Lower lobe of right lung (tissue), 2 donors: ENCODE results near the gene NKX2-2. TPM values are rescaled to one million over a fixed set of nuclear protein-coding genes. Genes with fewer than 3 reads are reported as not detected.

Experiments used
- ATAC-seq, 2 donors: fragments of 200-7000 bp; cut with Tn5 transposase; one replicate each; pipeline ENCODE4 v1.9.1; 2020 to 2022; ENCODE audit warnings: mild to moderate bottlenecking in 2 of 2, moderate library complexity in 2 of 2
- DNase-seq: peaks from one replicate; pipeline ENCODE4 v3.0.0-alpha.2; 2020
- H3K27ac ChIP-seq: fragments of 200-600 bp; one replicate; pipeline ENCODE4 v1.8.0; 2022
- H3K27me3 ChIP-seq: fragments of 200-600 bp; one replicate; pipeline ENCODE4 v1.8.0; 2022; ENCODE audit warnings: low read depth
- H3K36me3 ChIP-seq: fragments of 200-600 bp; one replicate; pipeline ENCODE4 v1.8.0; 2022; ENCODE audit warnings: mild to moderate bottlenecking
- H3K4me1 ChIP-seq: fragments of 200-600 bp; one replicate; pipeline ENCODE4 v1.8.0; 2022
- H3K4me3 ChIP-seq: fragments of 200-600 bp; one replicate; pipeline ENCODE4 v1.8.0; 2022; ENCODE audit warnings: mild to moderate bottlenecking
- H3K9me3 ChIP-seq: fragments of 200-600 bp; one replicate; pipeline ENCODE4 v1.8.0; 2022
- intact Hi-C: fragments of 100-400 bp; cut with DNase I; formaldehyde crosslinking; loops from one replicate; pipeline ENCODE4 v1.11.0; 2022
- total RNA-seq: library from RNA; stranded (reverse); fragmentation: NEBNext Ultra II Directional; extraction: Animal tissue kit (Norgen Biotek cat#: 25700); gene quantifications from one replicate; pipeline ENCODE4 v1.2.1, GENCODE V29; 2021
- TF ChIP-seq, protein P1 (sequence below): fragments of 200-600 bp; IDR thresholded peaks from one replicate; pipeline ENCODE4 v1.8.0; 2022; ENCODE audit warnings: antibody characterized with exemption, mild to moderate bottlenecking
- donor health status: DM: no; HTN: yes; CAD: no; lungs with severe emphysema.

NKX2-2 gene
- total RNA-seq, 1 donor from 2014 or later, result not detected

- ATAC-seq, result no peak
These were observed 13.3 kb downstream of the NKX2-2 start for GRCh38 chr20:21500599-21500998.

GRCh38 chr20:21499641-21500040, 14.2 kb downstream of the NKX2-2 start:
- DNase-seq, result no peak
- no peaks in the 10 kb centered on the region for H3K4me1 ChIP-seq
- H3K4me3 ChIP-seq, result no peak overlapping the region
- intact Hi-C loops, result no loop called here
- H3K27me3 ChIP-seq, result peaks cover 54% of the 10 kb centered on the region
- H3K9me3 ChIP-seq, result no peaks in the 10 kb centered on the region
- no peak for ATAC-seq
- no peak overlapping the region for H3K27ac ChIP-seq
- TF ChIP-seq, protein P1, sequence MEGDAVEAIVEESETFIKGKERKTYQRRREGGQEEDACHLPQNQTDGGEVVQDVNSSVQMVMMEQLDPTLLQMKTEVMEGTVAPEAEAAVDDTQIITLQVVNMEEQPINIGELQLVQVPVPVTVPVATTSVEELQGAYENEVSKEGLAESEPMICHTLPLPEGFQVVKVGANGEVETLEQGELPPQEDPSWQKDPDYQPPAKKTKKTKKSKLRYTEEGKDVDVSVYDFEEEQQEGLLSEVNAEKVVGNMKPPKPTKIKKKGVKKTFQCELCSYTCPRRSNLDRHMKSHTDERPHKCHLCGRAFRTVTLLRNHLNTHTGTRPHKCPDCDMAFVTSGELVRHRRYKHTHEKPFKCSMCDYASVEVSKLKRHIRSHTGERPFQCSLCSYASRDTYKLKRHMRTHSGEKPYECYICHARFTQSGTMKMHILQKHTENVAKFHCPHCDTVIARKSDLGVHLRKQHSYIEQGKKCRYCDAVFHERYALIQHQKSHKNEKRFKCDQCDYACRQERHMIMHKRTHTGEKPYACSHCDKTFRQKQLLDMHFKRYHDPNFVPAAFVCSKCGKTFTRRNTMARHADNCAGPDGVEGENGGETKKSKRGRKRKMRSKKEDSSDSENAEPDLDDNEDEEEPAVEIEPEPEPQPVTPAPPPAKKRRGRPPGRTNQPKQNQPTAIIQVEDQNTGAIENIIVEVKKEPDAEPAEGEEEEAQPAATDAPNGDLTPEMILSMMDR, result no peak
- H3K36me3 ChIP-seq, result no peaks in the 10 kb centered on the region

More at GRCh38 chr20:21500599-21500998, 13.3 kb downstream of the NKX2-2 start:
- H3K27me3 ChIP-seq, result peaks cover 63% of the 10 kb centered on the region
- intact Hi-C loops, result no loop called here
- no peak overlapping the region for H3K4me3 ChIP-seq
- peaks cover 7% of the 10 kb centered on the region for H3K4me1 ChIP-seq
- no peaks in the 10 kb centered on the region for H3K9me3 ChIP-seq
- DNase-seq, result no peak
- H3K36me3 ChIP-seq, result no peaks in the 10 kb centered on the region
- no peak overlapping the region for H3K27ac ChIP-seq
- TF ChIP-seq, protein P1, result no peak

DNA sequence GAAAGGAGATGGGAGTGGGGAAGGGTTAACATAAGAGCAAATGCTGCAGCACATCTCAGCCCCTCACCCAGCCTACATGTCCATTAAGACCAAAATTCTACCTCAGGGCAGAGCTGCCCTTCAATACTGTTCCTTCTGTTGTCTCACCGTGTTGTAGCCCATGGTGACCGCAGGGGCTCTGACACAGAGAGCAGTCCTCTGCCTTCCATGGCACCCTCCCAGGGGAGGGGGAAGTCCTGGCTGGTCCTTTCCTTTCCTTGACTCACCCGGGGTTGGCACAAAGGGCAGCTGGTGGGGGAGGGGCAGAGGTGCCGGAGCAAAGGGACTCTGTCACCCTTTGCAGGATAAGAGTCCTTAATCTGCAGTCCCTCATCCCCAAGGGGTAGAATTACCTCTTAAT, 15.2 kb downstream of the NKX2-2 start:
- no peak for DNase-seq
- peaks cover 43% of the 10 kb centered on the region for H3K27me3 ChIP-seq
- no peaks in the 10 kb centered on the region for H3K4me1 ChIP-seq
- no peaks in the 10 kb centered on the region for H3K9me3 ChIP-seq
- ATAC-seq, result no peak
- TF ChIP-seq, protein P1, result no peak
- no peak overlapping the region for H3K4me3 ChIP-seq
- no peak overlapping the region for H3K27ac ChIP-seq
- intact Hi-C loops, result no loop called here
- H3K36me3 ChIP-seq, result no peaks in the 10 kb centered on the region

GRCh38 chr20:21498195-21498594, 15.7 kb downstream of the NKX2-2 start:
- H3K4me3 ChIP-seq, result no peak overlapping the region
- no peak overlapping the region for H3K27ac ChIP-seq
- intact Hi-C loops, result no loop called here
- no peaks in the 10 kb centered on the region for H3K36me3 ChIP-seq
- ATAC-seq (no peak), DNase-seq (no peak)
- H3K9me3 ChIP-seq, result no peaks in the 10 kb centered on the region
- TF ChIP-seq, protein P1, result no peak
- no peaks in the 10 kb centered on the region for H3K4me1 ChIP-seq
- H3K27me3 ChIP-seq, result peaks cover 39% of the 10 kb centered on the region

- no peak overlapping the region for H3K4me3 ChIP-seq
- intact Hi-C loops, result no loop called here
- H3K27me3 ChIP-seq, result peaks cover 37% of the 10 kb centered on the region
- no peaks in the 10 kb centered on the region for H3K36me3 ChIP-seq
- TF ChIP-seq, protein P1, result no peak
- no peaks in the 10 kb centered on the region for H3K9me3 ChIP-seq
- no peak for DNase-seq
- H3K4me1 ChIP-seq, result no peaks in the 10 kb centered on the region
- ATAC-seq, result no peak
- H3K27ac ChIP-seq, result no peak overlapping the region
These were observed 17.4 kb downstream of the NKX2-2 start for GRCh38 chr20:21496452-21496851.

- Histone ChIP-seq H3K27me3 (peaks cover 24% of the 10 kb centered on the region), H3K27ac (no peak overlapping the region), H3K36me3 (no peaks in the 10 kb centered on the region), H3K9me3 (no peaks in the 10 kb centered on the region), H3K4me3 (no peak overlapping the region), H3K4me1 (no peaks in the 10 kb centered on the region)
- intact Hi-C loops, result no loop called here
- DNase-seq (no peak), ATAC-seq (no peak)
- TF ChIP-seq, protein P1, result no peak
These were observed 20.8 kb downstream of the NKX2-2 start for GRCh38 chr20:21493049-21493448.
